Upper lobe of left lung (tissue), 4 donors: ENCODE data around the gene TTC28.

Experiments
- CTCF ChIP-seq, 6 experiments: fragments of 450-650 bp in 4 of 6; fragments of 200-600 bp in 2 of 6; sonication (generic) in 2 of 6; IDR thresholded peaks; one replicate each; pipeline ENCODE4 v1.5.1; 2016 to 2019; ENCODE audit warnings: antibody characterized with exemption in 6 of 6
- POLR2A ChIP-seq, 4 donors: fragments of 450-650 bp; IDR thresholded peaks; one replicate each; pipeline ENCODE4 v1.5.1; 2016 to 2017; ENCODE audit warnings: antibody characterized with exemption in 4 of 4, mild to moderate bottlenecking in 2 of 4
- POLR2AphosphoS5 ChIP-seq, 2 donors: sonication (generic); formaldehyde crosslinking; IDR thresholded peaks; one replicate each; pipeline ENCODE4 v1.5.1; 2017; ENCODE audit warnings: antibody characterized with exemption in 2 of 2

DNA sequence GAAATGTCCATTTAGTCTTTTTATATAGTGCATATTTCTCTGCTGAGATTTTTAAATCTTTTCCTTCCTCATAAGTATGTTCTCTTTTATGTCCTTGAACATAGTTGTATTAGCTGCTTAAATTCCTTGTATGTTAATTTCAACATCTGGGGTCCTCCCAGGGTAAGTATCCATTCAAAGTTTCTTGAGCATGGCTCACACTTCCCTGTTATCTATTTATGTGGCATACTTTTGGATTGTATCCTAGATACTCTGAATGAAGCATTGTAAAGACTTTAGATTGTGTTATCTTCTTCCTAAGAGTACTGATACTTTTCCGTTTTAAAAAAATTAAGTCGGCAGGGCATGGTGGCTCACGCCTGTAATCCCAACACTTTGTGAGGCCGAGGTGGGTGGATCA lies 732.2 kb downstream of the TTC28 start:
- TF ChIP-seq CTCF (IDR thresholded peaks at IDR 0.05) (no peak), POLR2A (IDR thresholded peaks at IDR 0.05) (no peak), POLR2AphosphoS5 (IDR thresholded peaks at IDR 0.05) (no peak)
